ENCODE results near the gene TOX3.

Gene TOX3

DNA sequence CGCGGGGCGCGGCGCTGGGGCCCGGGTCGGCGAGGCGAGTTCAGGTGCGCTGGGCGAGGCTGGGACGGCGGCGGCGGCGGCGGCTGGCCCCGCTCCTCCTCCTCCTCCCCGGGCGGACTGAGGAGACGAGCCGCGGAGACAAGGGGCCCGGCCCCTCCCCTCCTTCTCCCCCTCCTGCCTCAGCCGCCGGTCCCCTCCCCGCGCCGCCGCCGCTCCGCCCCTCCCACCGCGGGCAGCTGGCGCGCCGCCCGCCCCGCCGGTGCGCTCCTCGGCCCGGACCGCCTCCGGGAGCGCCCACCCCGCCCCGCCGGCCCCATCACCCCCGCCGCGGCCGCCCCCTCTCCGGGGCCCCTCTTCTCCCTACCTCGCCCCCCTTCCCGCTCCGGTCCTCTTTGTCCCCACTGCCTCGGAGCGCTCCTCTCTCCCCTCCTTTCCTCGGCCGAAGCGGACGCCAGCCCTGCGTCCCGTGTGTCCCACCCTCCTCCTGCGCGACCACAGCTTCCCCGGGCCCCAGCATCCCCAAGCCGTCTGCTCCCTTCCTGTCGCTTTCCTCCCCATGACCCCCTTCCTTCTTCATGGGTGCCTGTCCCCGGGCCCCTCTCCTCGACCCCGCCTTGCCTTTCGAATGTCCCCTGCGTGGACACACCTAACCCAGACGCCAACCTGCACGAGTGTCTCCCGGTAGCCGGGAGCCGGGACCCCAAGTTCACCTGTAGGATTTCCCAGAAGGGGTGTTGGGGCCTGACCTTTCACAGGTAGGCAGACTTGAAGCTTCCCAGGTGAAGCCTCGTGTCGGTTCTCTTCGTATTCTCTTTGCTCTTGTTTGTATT, at the start of gene TOX3:
Gene TOX3 (minus strand): TSS at position 140 of the 830 bp plus-strand sequence. CDS start 420 bp downstream, outside the sequence.
- intact Hi-C loops (cut with DNase I), result no loop called here
- peak in 13 of 42 donors; percentile 4 to 49 (median 25) for DNase-seq

DNA sequence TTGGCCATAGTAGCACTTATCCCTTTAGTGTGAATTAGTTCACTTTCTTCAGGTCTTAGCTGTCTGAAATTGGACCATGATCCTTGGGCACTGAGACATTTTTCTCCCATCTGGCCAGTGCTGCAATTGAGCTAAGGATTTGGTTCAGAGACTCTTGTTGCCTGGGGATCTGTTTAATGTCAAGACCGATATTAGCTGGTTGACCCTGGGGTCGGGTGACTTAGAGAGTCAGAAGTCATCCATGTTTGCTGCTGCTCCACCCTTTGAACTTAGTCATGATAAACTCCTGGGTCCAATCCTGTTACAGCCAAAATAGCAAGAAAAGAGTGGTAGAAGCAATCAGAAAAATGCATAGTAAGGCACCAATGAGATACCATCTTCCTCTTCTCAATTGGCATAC, 45.8 kb upstream of the TOX3 start:
- intact Hi-C loops (cut with DNase I), result no loop called here
- DNase-seq, result no peak

DNA sequence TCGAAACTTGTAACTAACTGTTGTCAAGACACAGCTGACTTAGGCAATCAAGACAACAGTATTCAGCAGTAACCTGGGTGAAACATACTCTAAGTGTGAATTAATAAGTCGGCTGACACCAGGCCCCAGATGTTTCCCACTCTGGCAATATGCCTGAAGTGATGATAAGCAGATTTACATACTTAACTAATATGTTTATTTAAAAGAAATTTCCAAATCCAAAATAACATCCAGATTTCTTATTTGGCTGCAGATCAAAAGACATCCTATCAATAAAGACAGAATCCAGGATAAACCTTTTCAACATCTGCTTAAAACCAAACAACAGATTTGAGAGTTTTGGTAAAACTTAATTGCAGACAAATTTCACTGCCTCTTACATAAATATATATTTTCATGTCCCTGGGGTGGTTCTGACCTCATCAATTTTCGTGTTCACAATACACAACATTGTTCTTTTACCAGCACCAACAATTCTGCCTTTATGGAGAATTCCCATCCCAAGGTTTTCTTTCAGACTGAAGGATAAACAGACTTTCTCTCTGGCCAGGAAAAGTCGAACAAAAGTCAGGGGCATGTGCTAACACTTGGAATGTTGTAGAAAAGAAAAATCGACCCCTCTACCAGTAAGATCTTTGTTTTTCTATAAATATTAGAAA, 45.1 kb upstream of the TOX3 start:
- intact Hi-C loops (cut with DNase I), result no loop called here
- DNase-seq, result no peak

DNA sequence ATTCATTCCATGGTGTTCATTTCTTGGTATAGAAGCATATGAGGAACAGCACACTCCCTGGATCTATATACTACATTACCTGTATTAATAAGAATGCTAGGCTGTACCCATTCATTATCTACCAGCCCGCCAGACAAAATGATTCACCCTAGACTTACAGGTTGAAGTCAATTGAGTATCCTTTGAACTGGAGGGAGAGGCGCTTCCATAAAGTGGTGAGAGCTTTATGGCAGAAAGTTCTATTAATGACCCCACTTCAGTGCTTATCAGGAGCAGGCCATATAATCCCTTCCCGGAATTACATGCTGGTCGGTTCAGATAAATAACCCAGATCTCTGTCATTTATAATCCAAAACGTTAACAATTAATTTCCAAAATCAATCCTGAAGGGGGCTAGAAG, 44.5 kb upstream of the TOX3 start:
- intact Hi-C loops (cut with DNase I), result no loop called here

DNA sequence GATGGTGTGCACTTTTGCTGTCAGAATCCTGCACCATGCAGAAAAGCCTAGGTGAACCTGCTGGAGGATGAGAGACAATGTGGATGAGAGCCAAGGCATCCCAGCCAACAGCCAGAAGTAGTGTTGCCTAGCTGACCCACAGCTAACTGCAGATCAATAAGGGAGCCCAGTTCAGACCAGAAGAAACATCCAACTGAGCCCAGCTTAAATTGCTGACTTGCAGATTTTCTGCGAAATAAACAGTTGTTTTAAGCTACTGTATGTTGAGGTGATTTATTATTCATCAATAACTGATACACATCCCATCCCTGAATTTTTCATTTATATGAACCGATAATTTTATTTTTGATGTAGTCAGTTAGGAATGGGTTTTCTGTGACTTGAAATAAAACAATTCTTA, 39.2 kb upstream of the TOX3 start:
- intact Hi-C loops (cut with DNase I), result no loop called here
- DNase-seq, result no peak

More for the DNA sequence above, 44.5 kb upstream of the TOX3 start:
- DNase-seq, result no peak

DNA sequence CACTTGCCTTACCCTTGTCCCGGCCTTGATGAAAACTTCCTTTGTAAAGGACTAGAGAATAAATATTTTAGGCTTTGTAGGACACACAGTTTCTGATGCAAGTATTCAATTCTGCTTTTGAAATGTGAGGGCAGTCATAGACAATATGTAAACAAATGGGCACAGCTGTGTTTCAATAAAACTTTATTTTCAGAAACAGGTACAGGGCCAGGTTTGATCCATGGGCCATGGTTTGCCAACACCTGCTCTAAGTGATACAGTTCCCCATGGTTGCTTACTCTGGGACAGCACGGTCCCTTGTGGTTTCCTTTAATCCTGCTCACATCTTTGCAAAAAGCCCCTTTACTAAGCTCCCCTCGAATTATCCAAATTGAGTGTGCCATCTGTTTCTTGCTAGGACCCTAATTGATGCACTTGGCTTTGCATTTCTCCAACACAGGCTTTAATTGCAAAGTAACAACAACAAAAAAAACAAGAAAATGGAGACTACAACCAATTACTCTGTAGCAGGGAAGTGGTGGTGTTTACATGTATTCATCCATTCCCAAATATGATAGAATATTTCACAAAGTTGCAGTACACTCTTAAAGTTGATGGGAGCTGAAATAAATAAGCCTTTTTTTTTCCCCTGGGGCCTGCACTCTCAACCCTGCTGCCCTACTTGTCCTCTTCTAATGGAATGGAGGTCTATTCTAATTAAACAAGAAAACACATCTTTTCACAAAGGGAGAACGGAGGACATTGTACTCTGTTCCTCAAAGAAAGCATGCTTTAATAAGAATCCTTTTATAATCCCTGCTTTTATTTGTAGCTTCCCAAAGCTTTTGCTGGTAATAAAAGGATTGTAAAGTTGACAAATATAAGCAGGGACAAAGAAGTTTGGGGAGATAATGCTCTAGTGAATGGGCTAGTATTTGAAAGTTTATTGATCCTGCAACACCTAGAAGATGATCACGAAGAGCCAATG, 37.7 kb upstream of the TOX3 start:
- DNase-seq, result no peak
- intact Hi-C loops (cut with DNase I), result no loop called here

DNA sequence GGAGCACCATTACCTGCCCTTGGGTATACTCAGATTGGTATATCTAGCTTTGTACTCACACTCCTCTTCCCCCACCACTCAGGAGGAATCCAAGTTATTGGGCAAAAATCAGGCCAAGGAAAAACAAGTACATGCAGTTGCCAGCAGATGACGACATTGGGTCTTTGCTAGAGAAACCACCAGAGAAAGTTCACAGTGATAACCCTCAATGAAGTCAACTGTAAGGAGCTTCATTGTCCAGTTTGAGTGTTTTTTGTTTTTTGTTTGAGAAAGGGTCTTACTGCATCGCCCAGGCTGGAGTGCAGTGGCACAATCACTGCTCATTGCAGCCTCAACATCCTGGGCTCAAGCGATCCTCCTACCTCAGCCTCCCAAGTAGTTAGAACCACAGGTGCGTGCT, 34.6 kb upstream of the TOX3 start:
- DNase-seq, result no peak
- intact Hi-C loops (cut with DNase I), result no loop called here

DNA sequence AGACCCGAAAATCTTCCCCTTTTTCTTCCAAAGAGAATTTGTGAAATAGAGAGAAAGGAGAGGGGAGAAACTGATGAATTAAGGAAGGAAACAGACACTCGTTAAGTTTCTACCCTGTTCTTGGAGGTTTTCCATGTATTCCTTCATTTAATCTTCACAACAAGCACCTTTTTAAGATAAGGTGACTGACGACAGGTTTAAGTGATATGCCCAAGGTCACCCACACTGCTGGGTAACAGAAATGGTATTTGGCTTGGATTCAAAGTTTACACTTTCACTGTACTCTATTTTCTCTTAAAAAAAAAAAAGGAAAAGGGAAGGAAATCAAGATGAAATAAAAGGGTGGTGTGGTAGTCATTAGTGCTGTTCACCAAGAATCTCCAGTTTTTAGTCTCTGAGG, 33.5 kb upstream of the TOX3 start:
- intact Hi-C loops (cut with DNase I), result no loop called here
- DNase-seq, result no peak

DNA sequence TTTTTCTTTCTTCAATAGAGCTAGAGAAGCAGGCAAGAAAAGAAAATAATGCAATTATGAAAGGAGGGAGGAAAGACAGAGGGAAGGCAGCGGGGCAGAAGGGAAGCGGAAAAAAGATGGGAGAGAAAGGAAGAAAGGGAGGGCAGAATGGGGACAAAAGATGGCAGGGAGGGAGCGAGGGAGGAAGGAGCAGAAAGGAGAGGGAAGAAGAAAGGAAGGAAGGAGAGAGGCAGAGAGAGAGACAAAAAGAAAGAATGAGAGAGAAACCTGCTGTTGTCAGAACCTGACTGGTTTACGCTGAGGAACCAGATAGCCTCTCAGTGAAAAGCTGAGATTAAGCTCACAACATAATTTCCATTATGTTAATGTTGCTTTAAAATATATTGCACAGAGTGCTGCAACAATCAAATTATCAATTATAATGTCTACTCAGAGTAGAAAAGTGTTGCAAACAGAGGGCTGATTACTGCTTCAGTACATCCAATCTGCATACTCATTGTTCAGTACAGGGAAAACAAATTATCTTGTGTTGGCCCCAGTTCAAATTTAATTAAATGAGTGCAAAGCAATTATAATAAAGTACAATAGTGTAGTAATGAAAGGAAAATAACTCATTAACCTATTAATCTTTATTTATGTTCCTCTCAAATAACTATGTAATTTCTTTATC, 32.0 kb upstream of the TOX3 start:
- intact Hi-C loops (cut with DNase I), result no loop called here
- DNase-seq, result no peak

DNA sequence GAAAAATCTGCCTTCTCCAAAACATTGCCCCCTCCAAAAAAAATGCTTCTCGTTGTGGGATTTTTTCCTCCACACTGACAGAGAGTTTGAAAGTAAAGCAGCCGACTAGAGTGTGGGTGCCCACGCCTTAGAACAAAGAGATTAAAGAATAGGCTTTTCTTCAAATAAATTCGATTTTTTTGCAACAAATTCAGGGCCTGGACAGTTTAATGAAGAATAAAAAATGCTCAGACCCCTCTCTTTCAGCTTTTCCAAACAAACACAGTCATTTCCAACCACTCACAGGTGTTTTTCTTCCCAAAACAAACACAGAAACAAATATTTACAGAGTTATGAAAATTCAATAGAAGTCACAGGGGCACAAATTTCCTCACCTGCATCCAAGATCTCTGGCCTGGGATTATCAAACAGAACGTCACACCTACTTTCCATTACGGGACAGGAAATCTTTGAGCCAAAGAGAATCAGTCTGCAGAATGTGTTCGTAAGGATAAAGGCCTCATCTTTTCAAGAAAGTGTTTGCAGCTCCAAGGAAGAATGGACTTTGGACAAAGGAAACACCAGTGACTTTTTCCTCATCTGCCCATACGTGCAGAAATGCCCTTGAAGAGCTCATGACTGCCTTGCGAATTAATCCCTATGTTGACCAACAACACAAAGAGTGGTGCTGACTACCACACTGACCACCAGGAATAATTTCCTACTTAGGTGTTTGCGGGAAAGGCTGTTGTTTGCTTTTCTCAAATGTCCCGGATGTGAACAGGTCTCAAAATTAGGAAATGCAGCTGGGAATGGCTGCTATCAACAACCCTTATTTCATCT, 31.3 kb upstream of the TOX3 start:
- intact Hi-C loops (cut with DNase I), result no loop called here
- DNase-seq, result peak in 2 of 42 donors; percentile 4 to 15

DNA sequence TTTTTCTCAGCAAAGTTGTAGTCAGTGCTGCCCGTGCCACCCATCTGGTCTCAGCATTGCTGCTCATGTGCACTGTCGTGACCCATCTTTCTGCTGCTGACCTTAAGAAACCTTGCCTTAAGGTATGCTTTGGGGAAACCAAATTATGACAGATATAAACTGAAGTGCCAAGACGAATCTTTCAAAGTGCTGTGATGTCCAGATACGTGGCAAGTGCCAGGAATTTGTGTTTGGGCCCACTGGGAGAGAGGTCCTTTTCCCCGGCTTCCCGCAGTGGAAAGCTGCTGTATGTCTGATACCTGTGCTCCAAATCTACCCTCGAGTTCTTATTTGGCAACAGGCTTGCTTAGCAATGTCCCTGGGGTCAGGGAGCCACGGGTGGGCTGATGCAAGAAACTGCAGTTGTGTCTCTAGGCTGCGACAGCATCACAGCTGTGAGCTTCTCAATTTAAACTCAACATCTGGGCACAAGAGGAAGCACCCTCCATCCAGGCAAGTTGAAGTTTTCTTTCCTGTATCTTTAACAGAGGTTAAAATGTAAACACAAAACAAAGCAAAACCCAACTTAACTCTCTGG, 30.3 kb upstream of the TOX3 start:
- intact Hi-C loops (cut with DNase I), result no loop called here
- no peak for DNase-seq

DNA sequence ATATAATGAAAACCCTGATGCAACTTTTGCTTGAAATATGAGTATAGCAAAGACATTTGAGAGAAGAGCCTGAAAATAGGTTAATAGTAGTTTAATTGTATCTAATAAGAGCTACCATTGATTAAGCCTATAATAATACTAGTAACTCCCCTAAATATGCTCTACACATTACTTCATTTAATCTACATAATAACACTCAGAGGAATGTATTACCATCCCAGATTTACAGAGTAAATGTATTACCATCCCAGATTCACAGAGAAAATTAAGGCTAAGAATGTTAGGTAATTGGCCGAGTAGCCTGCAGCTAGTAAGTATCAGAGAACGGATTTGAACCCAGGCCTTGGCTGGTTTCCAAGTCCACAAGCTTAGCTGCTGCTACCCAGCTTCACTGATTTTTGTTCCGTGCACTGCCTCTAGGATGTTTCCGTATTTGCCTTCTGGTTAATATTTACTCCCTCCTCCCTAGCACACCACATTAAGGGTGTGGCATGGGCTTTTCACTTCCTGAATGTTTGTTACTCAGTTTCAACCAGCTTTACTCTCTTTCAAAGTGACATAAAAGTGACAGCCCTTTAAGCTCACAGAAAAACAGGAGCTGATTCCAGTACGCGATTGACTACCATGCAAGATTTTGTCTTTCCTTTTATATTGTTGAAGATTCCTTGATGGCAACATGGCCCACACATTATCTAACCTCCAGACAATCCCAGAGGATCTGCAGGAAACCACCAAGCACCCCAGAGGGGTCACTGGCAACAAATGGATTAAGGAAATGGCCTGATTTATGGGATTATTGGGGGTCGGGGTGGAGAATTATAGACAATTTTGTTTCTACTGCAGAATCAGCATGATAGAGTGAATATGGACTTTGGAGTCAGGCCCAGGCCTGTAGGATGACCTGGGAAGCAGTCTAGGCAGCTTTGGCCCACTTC, 26.7 kb upstream of the TOX3 start:
- intact Hi-C loops (cut with DNase I), result no loop called here

DNA sequence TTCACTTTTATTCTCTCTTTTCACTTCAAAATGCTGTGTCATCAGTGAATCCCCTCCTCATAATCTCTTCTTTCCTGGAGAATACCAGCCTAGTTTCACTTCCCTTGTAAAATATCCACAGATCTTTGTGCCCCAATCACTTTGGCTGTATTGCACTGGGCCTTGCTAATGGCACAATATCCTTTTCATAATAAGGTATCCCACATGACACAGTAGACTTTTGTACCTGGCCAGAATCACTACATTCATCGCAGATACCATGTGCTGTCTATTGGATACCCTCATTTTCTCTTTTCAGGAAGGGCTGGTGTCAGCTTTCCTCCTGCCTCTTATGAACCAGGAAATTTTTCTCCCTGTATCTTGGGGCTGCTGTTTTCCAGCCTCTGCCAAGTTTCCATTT, 25.7 kb upstream of the TOX3 start:
- intact Hi-C loops (cut with DNase I), result no loop called here
- no peak for DNase-seq

More for the DNA sequence above, 26.7 kb upstream of the TOX3 start:
- no peak for DNase-seq

DNA sequence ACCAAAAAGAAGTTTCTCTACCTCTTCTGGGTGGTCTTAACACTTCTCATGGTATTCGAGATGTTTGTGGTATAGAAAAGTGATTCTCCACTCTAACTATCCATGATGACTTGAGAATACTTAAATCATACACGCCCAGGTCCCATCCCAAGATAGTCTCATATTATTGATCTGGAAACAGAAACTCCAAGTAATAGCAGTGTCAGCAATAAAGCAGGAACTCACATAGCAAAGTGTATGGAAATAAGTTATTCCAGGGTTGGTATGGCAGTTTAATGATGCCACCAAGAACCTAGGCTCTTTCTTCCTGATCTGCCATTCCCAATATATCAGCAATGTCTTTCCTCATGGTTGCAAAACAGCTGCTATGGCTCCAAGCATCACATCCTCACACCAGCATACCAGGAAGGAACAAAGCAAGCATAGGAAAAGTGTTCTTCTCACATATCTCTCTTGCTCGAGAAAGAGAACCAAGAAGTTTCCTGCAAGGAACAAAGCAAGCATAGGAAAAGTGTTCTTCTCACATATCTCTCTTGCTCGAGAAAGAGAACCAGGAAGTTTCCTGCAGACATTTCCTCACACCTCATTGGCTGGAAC, 23.6 kb upstream of the TOX3 start:
- intact Hi-C loops (cut with DNase I), result no loop called here
- no peak for DNase-seq

DNA sequence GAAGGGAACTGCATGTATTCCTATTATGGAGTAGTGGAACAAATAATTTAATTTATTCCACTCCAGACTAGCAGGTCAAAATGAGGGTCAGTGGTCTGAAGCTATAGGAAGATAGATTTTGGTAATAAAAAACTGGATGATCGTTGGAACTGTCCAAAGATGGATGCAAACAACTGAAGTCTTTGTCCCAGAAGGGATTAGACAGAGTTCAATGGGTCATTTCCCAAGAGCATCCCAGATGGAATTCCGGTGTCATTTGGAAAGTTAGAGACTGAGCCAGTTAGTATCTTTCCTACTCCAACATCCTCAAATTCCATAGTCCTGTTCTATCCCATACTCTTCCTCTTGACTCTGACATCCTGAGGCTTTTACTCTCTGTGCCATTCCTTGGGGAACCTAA, 22.8 kb upstream of the TOX3 start:
- intact Hi-C loops (cut with DNase I), result no loop called here
- no peak for DNase-seq

DNA sequence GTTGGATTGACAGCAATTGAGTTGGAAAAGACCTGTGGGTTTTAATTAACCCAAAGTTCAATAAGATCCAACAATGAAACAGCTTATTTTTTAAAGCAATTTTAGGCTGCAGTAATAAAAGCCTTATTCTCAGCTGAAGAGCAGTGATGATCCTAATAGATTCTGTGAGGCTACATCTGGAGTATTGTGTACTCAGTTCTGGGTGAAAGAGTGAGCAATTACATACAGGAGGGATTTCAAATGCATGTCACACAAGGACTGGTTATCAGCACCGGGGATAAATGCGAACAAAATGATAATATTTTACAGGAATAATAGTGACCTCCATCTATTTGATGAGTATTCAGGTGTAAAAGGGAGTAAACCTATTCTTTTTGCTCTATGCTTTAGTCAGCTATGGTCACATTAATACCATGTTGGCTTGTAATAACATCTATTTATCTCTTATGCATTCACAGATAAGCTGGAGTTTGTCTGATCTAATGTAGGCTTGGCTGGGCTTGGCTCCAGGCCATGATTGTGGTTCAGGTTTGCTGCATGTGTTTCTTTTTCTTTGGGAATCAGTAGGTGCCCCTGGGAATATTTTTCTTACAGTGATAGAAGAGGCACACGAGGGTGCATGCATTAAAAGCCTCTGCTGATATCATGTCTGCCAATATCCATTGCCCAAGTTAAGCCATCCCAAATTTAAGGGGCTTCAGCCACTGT, 22.2 kb upstream of the TOX3 start:
- intact Hi-C loops (cut with DNase I), result no loop called here

More for the DNA sequence above, 22.2 kb upstream of the TOX3 start:
- DNase-seq, result no peak

All from head of caudate nucleus (tissue), 42 donors.